Hippocampal formation (tissue), 2 donors: ENCODE results near the gene H2BK1.
A peak's percentile ranks its signal among the peaks of the same experiment; 100 is the strongest.

ENCODE experiments used
- DNase-seq, 2 donors: peaks; one replicate each; lab custom pipeline; 2025; lab: John Stamatoyannopoulos, UW

Gene H2BK1

GRCh38 chr7:151178236-151178635 is 32.1 kb downstream of the H2BK1 start:
- no peak for DNase-seq

- no peak for DNase-seq
These were observed 33.0 kb downstream of the H2BK1 start for GRCh38 chr7:151177310-151177709.

GRCh38 chr7:151176401-151176800 is 33.9 kb downstream of the H2BK1 start:
- no peak for DNase-seq

- DNase-seq = no peak
These were observed 34.4 kb downstream of the H2BK1 start for GRCh38 chr7:151175793-151176311.

GRCh38 chr7:151175047-151175792 is 35.1 kb downstream of the H2BK1 start:
- no peak for DNase-seq

- DNase-seq = no peak
These were observed 35.8 kb downstream of the H2BK1 start for GRCh38 chr7:151174246-151175046.

- no peak for DNase-seq
These were observed 36.7 kb downstream of the H2BK1 start for GRCh38 chr7:151173386-151174245.

- peak; percentile 65 to 72 for DNase-seq
These were observed 37.8 kb downstream of the H2BK1 start for GRCh38 chr7:151172273-151173141.

- DNase-seq = no peak
These were observed 41.5 kb downstream of the H2BK1 start for GRCh38 chr7:151168787-151169162.

GRCh38 chr7:151168003-151168786 is 42.1 kb downstream of the H2BK1 start:
- DNase-seq = no peak

- DNase-seq = no peak
These were observed 42.9 kb downstream of the H2BK1 start, which contains the start of gene GBX1 for GRCh38 chr7:151167197-151167961. TSS of gene GBX1 (minus strand) at chr7:151167694. CDS start at chr7:151167548, 146 bp downstream.

- no peak for DNase-seq
These were observed 43.6 kb downstream of the H2BK1 start for GRCh38 chr7:151166629-151167196.

- DNase-seq = no peak
These were observed 48.5 kb downstream of the H2BK1 start for GRCh38 chr7:151161757-151162156.
